Embryonic facial prominence (tissue), 1 donor: Measurements from ENCODE around the gene WDFY4.
"Not testable (repeated sequence)": the region's sequence is repeated elsewhere in the genome, so short reads cannot be mapped to it uniquely, and the experiment has no call there.

Experiments used
- DNase-seq: peaks from one replicate; pipeline ENCODE4 v3.0.0-alpha.2; 2016; ENCODE audit errors: extremely low spot score

Gene WDFY4, protein sequence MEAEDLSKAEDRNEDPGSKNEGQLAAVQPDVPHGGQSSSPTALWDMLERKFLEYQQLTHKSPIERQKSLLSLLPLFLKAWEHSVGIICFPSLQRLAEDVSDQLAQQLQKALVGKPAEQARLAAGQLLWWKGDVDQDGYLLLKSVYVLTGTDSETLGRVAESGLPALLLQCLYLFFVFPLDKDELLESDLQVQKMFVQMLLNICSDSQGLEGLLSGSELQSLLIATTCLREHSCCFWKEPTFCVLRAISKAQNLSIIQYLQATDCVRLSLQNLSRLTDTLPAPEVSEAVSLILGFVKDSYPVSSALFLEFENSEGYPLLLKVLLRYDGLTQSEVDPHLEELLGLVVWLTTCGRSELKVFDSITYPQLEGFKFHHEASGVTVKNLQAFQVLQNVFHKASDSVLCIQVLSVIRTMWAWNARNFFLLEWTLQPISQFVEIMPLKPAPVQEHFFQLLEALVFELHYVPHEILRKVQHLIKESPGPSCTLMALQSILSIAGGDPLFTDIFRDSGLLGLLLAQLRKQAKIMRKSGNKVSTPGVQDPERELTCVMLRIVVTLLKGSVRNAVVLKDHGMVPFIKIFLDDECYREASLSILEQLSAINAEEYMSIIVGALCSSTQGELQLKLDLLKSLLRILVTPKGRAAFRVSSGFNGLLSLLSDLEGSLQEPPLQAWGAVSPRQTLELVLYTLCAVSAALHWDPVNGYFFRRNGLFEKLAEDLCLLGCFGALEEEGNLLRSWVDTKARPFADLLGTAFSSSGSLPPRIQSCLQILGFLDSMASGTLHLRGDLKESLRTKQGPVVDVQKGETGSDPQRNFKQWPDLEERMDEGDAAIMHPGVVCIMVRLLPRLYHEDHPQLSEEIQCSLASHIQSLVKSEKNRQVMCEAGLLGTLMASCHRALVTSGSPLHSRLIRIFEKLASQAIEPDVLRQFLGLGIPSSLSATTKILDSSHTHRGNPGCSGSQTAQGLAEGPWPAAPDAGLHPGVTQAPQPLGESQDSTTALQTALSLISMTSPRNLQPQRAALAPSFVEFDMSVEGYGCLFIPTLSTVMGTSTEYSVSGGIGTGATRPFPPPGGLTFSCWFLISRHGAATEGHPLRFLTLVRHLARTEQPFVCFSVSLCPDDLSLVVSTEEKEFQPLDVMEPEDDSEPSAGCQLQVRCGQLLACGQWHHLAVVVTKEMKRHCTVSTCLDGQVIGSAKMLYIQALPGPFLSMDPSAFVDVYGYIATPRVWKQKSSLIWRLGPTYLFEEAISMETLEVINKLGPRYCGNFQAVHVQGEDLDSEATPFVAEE (N-terminal part only)

DNA sequence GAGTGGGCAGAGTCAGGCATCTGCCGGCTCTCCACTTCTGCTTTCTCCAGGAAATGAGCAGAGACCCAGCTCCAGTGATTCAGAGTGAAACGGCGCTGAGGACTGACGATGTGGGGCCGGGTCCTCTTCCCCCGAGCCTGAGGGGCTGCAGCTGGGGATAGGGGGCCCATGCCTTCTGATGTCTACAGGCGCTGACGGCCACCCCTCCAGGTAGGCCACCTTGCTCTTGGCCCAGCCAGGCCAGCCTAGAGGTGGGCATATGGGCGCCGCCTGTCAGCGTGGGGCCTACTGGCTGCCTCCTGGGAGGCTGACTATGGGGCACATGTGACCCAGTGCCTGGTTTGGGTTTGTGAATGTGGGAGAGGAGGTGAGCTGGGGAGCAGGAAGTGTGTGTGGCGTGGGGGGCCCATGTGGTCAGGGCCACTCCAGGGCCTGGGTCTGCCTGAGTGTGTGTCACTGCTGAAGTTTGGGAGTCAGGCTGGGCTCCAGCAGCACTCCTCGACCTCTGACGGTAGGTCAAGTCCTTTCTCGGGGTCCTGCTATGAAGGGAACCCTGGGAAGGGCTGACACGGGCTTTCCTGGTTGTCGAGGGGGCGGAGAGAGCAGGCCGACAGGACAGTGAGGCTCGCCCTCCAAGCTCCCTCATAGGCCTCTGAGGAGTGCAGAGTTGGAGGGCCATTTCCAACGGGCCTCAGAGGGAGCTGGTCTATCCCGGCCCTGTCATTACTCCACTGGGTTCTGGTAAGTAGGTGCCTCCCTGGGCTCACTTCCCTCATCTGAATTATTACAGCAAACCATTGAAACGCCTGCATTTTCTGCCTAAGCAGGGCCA is at the start of gene WDFY4:
WDFY4 (plus strand) TSS at position 82 of the 832 bp plus-strand sequence. CDS start 24,860 bp downstream, outside the sequence.
- DNase-seq = no peak

DNA sequence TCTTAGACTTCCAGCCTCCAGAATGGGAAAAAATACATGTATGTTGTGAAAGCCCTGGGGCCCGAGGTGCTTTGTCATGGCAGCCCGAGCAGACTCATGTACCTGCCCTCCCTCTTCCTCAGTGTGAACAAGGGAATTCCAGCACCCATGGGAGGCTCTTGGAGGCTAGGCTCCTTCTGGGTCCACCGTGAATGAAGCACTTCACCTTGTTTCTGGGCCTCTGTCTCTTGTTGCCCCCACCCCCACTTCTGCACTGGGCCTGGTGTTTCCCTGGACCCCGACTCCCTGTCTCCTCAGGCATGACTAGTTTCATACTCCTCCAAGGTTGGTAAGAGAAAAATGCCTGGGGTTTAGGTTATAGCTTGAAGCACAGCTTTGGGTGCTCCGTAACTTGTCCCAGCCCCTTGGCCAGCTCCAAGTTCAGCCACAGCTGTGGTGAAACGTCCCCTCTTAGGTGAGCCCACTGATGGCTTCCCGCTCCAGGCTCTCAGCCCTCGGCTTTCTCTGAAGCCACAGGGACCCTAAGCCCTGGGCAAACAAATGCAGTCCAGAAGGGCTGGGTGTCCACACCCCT is 49.6 kb upstream of the WDFY4 start:
- no peak for DNase-seq

DNA sequence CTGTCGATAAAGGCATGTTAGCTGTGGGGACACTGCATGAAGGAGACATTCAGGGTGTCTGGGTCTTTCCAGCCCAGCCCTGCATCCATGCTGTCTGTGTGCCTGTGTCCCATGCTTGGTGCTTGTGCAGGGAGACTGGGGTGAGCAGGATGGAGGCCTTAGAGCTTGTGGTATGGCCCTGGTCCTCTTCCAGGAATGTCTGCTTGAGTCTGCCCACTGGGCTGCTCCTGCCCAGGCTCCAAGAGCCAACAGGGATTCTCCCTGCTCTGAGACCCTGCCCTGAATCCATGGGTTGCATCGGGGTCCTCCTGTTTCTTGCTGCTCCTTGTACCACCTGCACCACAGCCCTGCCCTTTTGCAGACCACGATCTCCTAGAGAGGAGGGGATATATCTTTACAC is 48.4 kb upstream of the WDFY4 start:
- no peak for DNase-seq

DNA sequence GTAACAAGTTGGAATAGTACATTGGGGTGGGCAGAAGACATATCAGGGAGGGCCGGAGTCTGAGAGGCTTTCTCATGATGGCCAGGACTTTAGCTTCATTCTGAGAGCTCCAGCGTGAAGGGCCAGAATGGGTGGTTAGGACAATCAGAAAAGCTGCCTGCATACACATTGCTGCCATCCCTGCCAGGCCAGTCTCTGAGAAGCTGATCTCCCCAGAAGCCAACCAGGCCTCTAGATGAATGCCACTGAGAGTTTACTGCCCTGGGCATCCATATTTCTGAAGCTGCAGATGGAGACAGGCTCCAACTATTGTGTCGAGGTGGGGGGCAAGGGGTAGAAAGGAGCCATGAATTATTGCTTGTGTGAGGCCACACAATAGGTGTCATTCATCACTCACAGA is 47.8 kb upstream of the WDFY4 start:
- no peak for DNase-seq

DNA sequence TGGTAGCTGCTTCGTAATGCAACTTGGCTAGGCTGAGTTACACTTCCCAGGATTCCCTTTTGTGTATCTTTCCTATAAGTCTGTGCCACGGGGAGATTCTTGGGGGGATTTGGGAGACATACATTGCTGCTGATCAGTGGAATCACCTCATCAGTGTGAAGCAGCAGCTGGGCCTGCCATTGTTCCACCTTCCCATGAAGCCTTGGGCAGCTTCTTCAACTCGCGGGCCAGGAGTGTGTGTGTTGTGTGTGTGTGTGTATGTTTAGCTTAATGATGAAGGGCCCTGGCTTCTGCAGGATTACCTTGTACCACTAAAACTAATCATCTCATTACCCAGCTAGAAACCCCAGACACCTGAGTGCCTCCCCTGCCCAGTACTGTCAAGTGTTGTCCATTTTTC is 46.5 kb upstream of the WDFY4 start:
- DNase-seq = no peak

DNA sequence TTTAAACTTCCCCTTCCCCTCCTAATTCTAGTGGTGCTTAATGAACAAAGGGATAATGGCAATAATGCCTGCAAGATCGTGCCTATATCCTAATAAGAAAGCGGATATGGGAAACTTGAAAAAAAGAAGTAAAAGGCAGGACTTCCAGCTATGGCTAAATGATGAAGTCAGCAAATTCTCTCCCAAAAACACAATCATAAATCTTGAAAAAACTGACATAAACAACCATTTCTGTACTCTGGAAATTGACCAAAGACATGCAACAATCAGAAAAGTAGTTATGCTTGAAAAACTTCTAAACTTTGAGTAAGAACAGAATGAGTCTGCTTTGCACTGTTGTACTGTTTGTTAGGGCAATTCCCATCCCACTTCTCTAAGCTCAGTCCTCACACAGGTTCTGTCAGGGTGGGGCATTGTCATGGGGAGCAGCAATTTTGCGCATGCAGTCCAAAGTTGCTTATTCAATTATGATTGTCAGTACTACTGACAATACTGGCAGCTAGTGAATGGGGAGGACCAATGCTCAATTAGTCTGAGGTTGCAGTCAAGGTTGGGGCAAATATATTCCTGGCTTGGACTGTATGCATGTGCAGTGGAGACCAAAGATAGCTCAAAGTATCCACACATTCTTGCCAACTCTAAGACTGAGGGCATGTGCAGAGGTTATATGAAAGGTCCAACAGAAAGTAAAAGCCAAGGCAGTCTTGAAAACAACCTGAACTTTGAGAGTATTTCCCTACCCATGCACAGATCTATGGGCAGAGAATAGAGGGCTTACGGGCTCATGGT is 45.7 kb upstream of the WDFY4 start:
- no peak for DNase-seq

DNA sequence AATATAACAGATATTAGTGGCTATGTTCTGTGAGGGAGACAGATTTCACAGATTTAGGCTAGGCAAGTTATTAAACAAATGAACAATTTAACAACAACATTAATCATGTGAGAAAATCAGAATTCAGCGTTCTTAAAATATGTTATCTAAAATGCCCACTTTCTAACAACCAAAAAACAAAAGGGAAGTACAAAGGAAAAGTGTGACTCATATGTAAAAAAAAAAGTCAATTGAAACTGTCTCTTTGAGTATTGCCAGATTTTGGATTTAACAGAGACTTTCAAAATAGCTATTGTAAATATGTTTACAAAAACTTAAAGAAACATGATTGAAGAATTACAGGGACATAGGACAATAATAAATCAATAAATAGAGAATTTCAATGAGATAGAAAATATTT is 45.0 kb upstream of the WDFY4 start:
- DNase-seq = no peak

DNA sequence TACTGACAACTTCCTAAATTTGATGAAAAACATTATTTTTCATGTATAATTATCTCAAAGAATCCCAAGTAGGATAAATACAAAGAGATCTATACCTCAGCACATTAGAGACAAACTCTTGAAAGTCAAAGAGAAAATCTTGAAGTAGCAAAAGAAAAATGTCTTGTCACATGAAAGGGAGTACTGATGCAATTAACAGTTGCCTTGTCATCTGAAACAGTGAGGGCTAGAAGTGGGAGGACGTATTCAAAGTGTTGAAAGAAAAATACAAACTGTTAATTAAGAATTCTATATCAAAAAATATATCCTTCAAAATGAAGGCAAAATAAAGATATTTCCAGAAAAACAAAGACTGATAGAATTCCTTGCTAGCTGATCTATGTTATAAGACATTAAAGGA is 44.3 kb upstream of the WDFY4 start:
- DNase-seq = no peak

DNA sequence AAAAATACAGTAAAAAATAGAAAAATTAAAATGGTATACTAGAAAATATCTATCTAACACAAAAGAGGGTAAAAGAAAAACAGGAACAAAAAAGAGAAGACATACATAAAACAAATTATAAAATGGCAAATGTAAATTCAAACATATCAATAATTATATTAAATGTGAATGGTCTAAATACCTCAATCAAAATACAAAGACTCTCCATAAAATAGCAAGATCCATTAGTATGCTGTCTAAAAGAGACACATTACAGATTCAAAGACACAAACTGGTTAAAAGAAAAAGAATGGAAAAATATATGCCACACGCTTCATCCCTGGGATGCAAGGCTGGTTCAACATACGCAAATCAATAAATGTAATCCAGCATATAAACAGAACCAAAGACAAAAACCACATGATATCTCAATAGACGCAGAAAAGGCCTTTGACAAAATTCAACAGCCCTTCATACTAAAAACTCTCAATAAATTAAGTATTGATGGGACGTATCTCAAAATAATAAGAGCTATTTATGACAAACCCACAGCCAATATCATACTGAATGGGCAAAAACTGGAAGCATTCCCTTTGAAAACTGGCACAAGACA is 43.5 kb upstream of the WDFY4 start:
- DNase-seq = not testable (repeated sequence)

DNA sequence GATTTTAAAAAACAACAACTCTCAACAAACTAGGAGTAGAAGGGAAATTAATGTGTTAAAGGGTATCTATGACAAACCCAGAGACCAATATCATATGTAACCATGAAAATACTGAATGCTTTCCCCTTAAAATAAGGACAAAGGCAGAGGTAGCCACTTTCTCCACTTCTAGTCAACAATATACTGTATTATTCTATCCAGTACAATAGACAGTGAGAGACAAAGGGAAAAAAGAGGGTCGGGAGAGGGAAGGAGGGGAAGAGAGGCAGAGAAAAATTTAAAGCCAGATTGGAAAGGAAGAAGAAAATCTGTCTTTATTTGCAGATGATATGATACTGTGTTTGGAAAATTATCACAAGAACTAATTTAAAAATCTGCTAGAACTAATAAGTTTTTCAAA is 39.1 kb upstream of the WDFY4 start:
- no peak for DNase-seq

DNA sequence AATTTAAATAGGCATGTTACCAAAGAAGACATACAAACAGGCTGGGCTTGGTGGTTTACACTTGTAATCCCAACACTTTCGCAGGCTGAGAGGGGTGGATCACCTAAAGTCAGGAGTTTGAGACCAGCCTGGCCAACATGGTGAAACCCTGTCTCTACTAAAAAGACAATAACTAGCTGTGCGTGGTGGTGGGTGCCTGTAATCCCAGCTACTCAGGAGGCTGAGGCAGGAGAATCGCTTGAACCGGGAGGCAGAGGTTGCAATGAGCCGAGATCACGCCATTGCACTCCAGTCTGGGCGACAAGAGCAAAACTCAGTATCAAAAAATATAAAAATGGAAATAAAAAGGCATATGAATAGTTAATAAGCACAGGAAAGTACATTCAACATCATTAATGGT is 37.6 kb upstream of the WDFY4 start:
- DNase-seq = not testable (repeated sequence)

DNA sequence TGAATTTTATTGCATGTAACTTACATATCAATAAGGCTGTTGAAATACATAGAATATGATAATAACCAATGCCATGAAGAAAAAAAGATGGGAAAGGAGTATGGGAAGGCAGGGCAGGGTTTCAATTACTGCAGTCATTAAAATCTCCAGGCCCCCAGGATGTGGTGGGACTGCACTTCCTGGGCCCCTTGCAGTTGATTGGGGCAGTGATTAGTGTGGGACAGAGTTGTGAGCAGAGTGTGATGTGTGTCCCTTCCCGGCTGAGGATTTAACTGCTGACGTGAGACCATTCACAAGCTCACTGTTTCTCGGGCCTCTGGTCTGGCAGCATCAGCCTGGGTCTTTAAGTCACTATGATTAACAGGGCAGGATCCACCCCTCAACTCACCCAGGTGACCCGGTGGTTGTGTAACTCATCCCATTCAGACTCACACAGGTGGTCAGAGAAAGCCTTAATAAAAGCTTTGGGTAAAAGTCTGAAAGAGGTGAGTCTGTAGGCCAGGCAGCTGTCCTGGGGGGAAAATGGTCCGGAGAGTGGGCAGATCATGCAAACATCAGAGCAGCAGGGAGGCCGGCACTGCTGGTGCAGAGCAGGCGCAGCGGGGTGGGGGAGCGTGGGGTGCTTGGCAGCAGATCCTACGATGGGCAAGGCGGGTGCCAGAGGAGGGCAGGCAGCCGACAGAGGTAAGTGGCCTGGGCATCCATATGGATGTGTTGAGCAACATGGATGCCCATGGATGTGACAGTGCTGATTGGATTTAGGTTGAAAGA is 36.3 kb upstream of the WDFY4 start:
- no peak for DNase-seq

DNA sequence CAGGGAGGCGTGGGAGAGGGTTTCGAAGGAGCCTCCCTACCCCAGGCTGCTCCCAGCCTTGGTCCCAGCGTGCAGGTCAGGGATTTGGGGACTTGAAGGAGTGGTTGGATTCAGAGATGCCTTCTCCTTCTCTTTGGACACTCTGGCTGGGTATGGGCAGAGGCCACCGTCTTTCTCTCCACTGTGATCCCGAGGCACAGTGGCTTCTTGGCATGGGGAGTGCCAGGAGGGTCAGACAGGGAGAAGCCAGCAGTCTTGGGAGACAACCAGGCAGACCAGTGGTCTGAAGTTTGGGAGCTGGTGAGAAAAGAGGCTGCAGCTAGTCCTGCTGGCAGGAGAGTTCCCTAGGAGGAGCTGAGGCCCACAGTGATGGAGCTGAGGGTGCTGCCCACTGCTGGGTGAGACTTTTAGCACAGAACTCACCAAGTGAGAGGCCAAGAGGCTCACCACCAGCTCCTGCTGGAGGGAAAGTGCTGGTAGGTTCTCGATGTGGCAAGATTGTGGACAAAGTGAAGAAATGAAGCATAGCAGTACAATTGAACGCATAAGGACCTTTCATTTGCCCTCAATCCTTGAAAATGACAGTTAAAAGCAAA is 35.2 kb upstream of the WDFY4 start:
- DNase-seq = no peak

DNA sequence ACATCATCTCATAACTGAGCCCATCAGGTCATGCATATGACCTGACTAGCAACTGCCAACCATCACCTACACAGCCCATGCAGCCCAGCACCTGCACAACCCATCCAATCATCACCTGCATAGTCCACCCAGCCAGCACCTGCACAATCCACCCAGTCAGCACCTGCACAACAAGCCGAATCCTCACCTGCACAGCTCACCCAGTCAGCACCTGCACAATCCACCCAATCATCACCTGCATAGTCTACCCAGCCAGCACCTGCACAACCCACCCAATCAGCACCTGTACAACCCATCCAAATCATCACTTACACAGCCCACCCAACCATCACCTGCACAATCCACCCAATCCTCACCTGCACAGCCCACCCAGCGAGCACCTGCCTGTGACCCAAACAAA is 33.4 kb upstream of the WDFY4 start:
- DNase-seq = no peak

DNA sequence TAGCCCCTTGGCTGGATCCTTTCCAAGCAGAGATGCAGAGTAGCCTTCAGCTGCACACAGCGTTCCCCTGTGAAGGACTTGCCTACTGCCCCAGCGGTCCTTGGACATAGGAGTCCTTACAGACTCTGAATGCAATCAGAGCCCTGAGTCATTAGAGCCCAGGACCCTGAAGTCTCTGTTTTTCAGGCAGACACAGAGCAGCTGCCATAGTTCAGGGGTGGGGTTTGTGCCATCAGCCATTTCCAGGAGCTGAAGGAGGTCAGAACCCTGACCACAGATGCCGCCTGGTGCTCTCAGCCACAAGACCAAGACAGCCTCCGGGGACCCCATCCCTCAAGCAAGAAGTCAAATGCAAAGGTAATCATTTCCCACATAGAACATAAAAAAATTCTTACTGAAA is 32.8 kb upstream of the WDFY4 start:
- DNase-seq = no peak

DNA sequence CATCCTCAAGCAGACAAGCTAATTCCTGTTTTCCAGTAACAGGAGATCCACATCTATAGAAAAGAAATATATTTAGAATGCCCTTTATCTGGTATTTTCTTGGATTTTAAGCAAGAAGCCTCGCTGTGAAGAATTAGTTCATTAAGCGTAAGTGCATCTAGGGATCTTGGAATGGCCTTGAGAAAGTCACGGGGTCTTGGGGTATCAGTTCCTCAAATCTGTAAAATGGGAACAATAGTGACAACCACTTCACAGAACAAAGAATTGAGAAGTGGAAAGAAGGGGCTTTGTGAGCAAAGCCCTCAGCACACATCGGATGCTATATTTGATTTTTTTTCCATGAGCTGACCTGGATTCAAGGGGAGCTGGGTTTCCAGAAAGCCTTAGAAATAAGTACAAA is 32.3 kb upstream of the WDFY4 start:
- DNase-seq = no peak

DNA sequence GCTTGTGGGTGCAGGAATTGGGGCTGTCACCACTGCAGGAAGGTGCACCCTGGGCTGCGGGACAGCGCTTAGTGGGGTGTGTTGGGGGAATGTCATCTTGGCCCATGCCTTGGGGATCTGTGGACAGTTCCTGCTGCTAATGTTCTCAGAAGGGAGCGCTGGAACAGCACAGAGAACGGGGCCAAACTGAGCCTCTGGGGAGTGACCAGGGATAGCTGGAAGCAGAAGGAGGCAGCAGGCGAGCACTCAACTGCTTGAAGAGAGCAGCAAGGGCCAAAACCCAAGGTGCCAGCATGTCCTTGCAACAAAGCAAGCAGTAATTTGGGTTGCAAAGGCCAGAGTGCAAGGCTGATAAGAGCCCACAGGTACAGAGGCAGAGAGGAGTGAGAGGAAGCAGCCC is 31.3 kb upstream of the WDFY4 start:
- no peak for DNase-seq

DNA sequence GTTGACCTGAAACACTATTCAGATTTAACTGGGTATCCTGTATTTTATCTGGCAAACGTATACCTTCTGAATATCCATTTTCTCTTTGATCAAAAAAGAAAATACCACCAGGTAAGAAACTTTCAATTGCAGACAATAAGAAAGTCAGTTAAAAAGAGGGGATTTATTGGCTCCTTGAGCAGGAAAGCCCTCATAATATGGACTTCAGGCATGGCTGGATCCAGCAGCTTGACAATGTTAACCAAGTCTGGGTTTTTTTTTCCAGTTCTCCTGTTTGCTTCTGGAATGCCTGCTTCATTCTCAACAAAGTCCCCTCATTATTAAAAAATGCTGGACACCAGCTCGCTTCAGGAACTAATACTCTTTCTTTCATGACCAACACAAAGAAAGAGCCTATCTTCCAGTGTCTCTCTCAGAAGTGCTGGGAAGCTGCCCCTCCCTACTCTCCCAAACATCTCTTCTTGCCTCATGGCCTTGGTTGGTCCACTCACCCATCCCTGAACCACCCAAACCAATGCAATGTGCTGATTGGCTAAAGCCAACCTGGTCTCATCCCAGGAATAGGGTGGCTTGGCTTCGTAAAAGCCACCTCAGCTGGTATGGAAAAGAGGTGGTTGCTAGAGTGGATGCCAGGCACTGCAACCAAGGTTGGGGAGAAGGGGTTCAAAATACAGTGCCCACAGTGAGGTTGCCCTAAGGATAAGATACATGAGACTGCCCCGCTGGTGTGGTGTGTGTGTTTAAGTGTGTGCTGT is 30.6 kb upstream of the WDFY4 start:
- no peak for DNase-seq
